ENCODE results near the gene NOTCH1. TPM values are rescaled to one million over a fixed set of nuclear protein-coding genes. Genes with fewer than 3 reads are reported as not detected.

The NOTCH1 gene
- total RNA-seq, 1 experiment from 2014 or later: 3.2 TPM

- in situ Hi-C loops (cut with HindIII; ENCODE audit: low pct_unique_long_range_greater_than_20kb, low sequenced_read_pairs): no loop called here
Measured at GRCh38 chr9:136451221-136451877, 94.5 kb downstream of the NOTCH1 start.

GRCh38 chr9:136448655-136449054 is 97.2 kb downstream of the NOTCH1 start:
- in situ Hi-C loops (cut with HindIII; ENCODE audit: low pct_unique_long_range_greater_than_20kb, low sequenced_read_pairs): no loop called here
- DNase-seq (ENCODE audit: low read depth, low spot score): no peak

More at GRCh38 chr9:136451221-136451877, 94.5 kb downstream of the NOTCH1 start:
- no peak for DNase-seq (ENCODE audit: low read depth, low spot score)

- in situ Hi-C loops (cut with HindIII; ENCODE audit: low pct_unique_long_range_greater_than_20kb, low sequenced_read_pairs): no loop called here
- no peak for DNase-seq (ENCODE audit: low read depth, low spot score)
Measured at GRCh38 chr9:136447173-136447778, 98.6 kb downstream of the NOTCH1 start.

GRCh38 chr9:136445799-136446198 is 100.0 kb downstream of the NOTCH1 start:
- no peak for DNase-seq (ENCODE audit: low read depth, low spot score)
- in situ Hi-C loops (cut with HindIII; ENCODE audit: low pct_unique_long_range_greater_than_20kb, low sequenced_read_pairs): no loop called here

Small RNA genes within 50 kb of the gene (small RNA-seq; reads per million reads assigned to genes)
- gene MIR4673 (0 reads per million in 2 experiments), gene MIR4674 (0 reads per million in 2 experiments)

Other genes with a start within 250 kb of the NOTCH1 start
- gene CCDC187, start 242.0 kb downstream of the NOTCH1 start, total RNA-seq (2014; rRNA removed; shearing (Covaris generic)): not detected in 2 replicates
- 21.2 and 21.4 TPM in 2 replicates for gene GPSM1, start 218.5 kb downstream of the NOTCH1 start, total RNA-seq (2014; rRNA removed; shearing (Covaris generic))
- 19.4 and 35.1 TPM in 2 replicates for gene DNLZ, start 182.3 kb downstream of the NOTCH1 start, total RNA-seq (2014; rRNA removed; shearing (Covaris generic))
- 0.05 TPM in 1 of 2 replicates, not detected in the other for gene CARD9, start 172.4 kb downstream of the NOTCH1 start, total RNA-seq (2014; rRNA removed; shearing (Covaris generic))
- 6.9 and 7.1 TPM in 2 replicates for gene SNAPC4, start 145.9 kb downstream of the NOTCH1 start, total RNA-seq (2014; rRNA removed; shearing (Covaris generic))
- 71.1 and 72.5 TPM in 2 replicates for gene ENTR1, start 135.4 kb downstream of the NOTCH1 start, total RNA-seq (2014; rRNA removed; shearing (Covaris generic))
- gene PMPCA, start 135.4 kb downstream of the NOTCH1 start, total RNA-seq (2014; rRNA removed; shearing (Covaris generic)): 50.6 and 52.4 TPM in 2 replicates
- gene INPP5E, start 106.2 kb downstream of the NOTCH1 start, total RNA-seq (2014; rRNA removed; shearing (Covaris generic)): 6.1 and 6.5 TPM in 2 replicates
- 16.4 and 20.2 TPM in 2 replicates for gene SEC16A, start 63.0 kb downstream of the NOTCH1 start, total RNA-seq (2014; rRNA removed; shearing (Covaris generic))
- 61.5 and 66.9 TPM in 2 replicates for gene EGFL7, start 116.9 kb upstream of the NOTCH1 start, total RNA-seq (2014; rRNA removed; shearing (Covaris generic))
- gene AGPAT2, start 141.4 kb upstream of the NOTCH1 start, total RNA-seq (2014; rRNA removed; shearing (Covaris generic)): 52.3 and 54.1 TPM in 2 replicates
- 42.0 and 45.6 TPM in 2 replicates for gene DIPK1B, start 166.5 kb upstream of the NOTCH1 start, total RNA-seq (2014; rRNA removed; shearing (Covaris generic))
- not detected in 2 replicates for gene LCN10, start 196.9 kb upstream of the NOTCH1 start, total RNA-seq (2014; rRNA removed; shearing (Covaris generic))
- not detected in 2 replicates for gene LCN6, start 202.5 kb upstream of the NOTCH1 start, total RNA-seq (2014; rRNA removed; shearing (Covaris generic))
- gene LCN8, start 212.2 kb upstream of the NOTCH1 start, total RNA-seq (2014; rRNA removed; shearing (Covaris generic)): not detected in 2 replicates
- gene LCN15, start 218.5 kb upstream of the NOTCH1 start, total RNA-seq (2014; rRNA removed; shearing (Covaris generic)): 0.05 and 0.21 TPM in 2 replicates
- 47.1 and 50.8 TPM in 2 replicates for gene TMEM141, start 245.3 kb upstream of the NOTCH1 start, total RNA-seq (2014; rRNA removed; shearing (Covaris generic))